ENCODE measurements around the gene CNTNAP2. TPM values are rescaled to one million over a fixed set of nuclear protein-coding genes. Genes with fewer than 3 reads are reported as not detected.

Gene CNTNAP2
- total and polyA plus RNA-seq, 2 of the 8 experiments (the other 6 are each of a cell fraction or from before 2014, with no cell fraction given): 27.9 to 71.0 TPM

GRCh38 chr7:147509035-147509501 lies 1392.5 kb downstream of the CNTNAP2 start:
- H2BK12ac ChIP-seq (ENCODE audit: low read depth, low read length): no peak overlapping the region
- no peaks in the 10 kb centered on the region for H3K79me2 ChIP-seq (ENCODE audit: control insufficient read depth in 1 of 2, insufficient read depth in 2 of 2, low read length in 2 of 2)
- H2AFZ ChIP-seq (ENCODE audit: low read length): no peak overlapping the region
- no peaks in the 10 kb centered on the region for H3K23me2 ChIP-seq (ENCODE audit: low read depth, low read length)
- H2BK15ac ChIP-seq (ENCODE audit: low read length): no peak overlapping the region
- no peaks in the 10 kb centered on the region for H3K36me3 ChIP-seq (ENCODE audit: control insufficient read depth in 2 of 4, insufficient read depth in 4 of 4, low read length in 3 of 4)
- no peaks in the 10 kb centered on the region for H3K9me3 ChIP-seq (ENCODE audit: insufficient read depth in 2 of 2, low read depth in 1 of 2, low read length in 1 of 2)
- WGBS, 2 experiments (ENCODE audit: extremely low coverage in 1 of 2, insufficient coverage in 1 of 2, insufficient read length in 1 of 2, insufficient replicate concordance in 2 of 2, low coverage in 1 of 2, low lambda C conversion rate in 2 of 2, missing lambda C conversion rate in 1 of 2): 94% methylated on average over 3 of the region's 3 CpGs; no CpG with 5 or more reads in 1 of the 2 experiments
- no peak overlapping the region for H3K4ac ChIP-seq (replicated peaks; ENCODE audit: insufficient read length, low read depth, low read length)
- ChIA-PET POLR2A (ENCODE audit: partially characterized antibody) (no interaction called here), CTCF (ENCODE audit: partially characterized antibody) (no interaction called here)
- no peak overlapping the region for H2BK20ac ChIP-seq (ENCODE audit: low read length)
- no peak overlapping the region for H2AK5ac ChIP-seq (ENCODE audit: low read depth, low read length)
- H4K91ac ChIP-seq (replicated peaks; ENCODE audit: insufficient read length, low read length): no peak overlapping the region
- H3K27ac ChIP-seq (ENCODE audit: low read depth, low read length): no peak overlapping the region
- no peak overlapping the region for H3K18ac ChIP-seq (ENCODE audit: extremely low read depth, low read length)
- H3K79me1 ChIP-seq (ENCODE audit: low read depth, low read length): no peaks in the 10 kb centered on the region
- no peak for TF ChIP-seq HDAC2 (IDR thresholded peaks at IDR 0.05; ENCODE audit: borderline replicate concordance in 1 of 2, low read depth in 2 of 2, low read length in 2 of 2)
- no peak overlapping the region for H3K23ac ChIP-seq (ENCODE audit: insufficient read length)
- H3K56ac ChIP-seq (replicated peaks; ENCODE audit: insufficient read length, low read depth, low read length): no peak overlapping the region
- H4K8ac ChIP-seq (ENCODE audit: extremely low read depth, insufficient read depth, low read length): no peak overlapping the region
- no peaks in the 10 kb centered on the region for H3K27me3 ChIP-seq (replicated peaks in 1 of 4; ENCODE audit: control insufficient read depth in 3 of 4, extremely low read depth in 1 of 4, insufficient read depth in 3 of 4, low read length in 3 of 4)
- H3K14ac ChIP-seq (ENCODE audit: insufficient read length): no peak overlapping the region
- DNase-seq (ENCODE audit: low read depth in 1 of 2, low spot score in 2 of 2) (no peak), FAIRE-seq (no peak)
- H4K20me1 ChIP-seq (replicated peaks in 1 of 2; ENCODE audit: control insufficient read depth in 1 of 2, insufficient read depth in 2 of 2, low read length in 2 of 2): no peaks in the 10 kb centered on the region
- H3K4me3 ChIP-seq (ENCODE audit: extremely low read depth in 1 of 4, insufficient read depth in 2 of 4, low read depth in 3 of 4, low read length in 4 of 4): no peak overlapping the region
- H3K4me1 ChIP-seq (replicated peaks in 1 of 4; ENCODE audit: control insufficient read depth in 3 of 4, insufficient read depth in 4 of 4, low read length in 3 of 4): no peaks in the 10 kb centered on the region
- H3K9ac ChIP-seq (replicated peaks in 1 of 4; ENCODE audit: extremely low read depth in 1 of 4, low read depth in 3 of 4, low read length in 3 of 4): no peak overlapping the region
- no peak overlapping the region for H2BK120ac ChIP-seq (replicated peaks; ENCODE audit: low read depth, low read length)
- no peak overlapping the region for H3K4me2 ChIP-seq (ENCODE audit: insufficient read depth in 1 of 2, low read depth in 2 of 2, low read length in 2 of 2)
- H4K5ac ChIP-seq (ENCODE audit: insufficient read length, low read depth, low read length): no peak overlapping the region
- no peak overlapping the region for H2BK5ac ChIP-seq (ENCODE audit: low read depth, low read length)
